GM06990 (cell line): ENCODE data around the gene ABCB9.

Source experiments
- DNase-seq: peaks from one replicate; pipeline ENCODE4 v3.0.0-alpha.2; 2011; ENCODE audit not compliant: insufficient read length; ENCODE audit errors: extremely low read depth
- H3K27me3 ChIP-seq: replicated peaks from 2 replicates; pipeline ENCODE4 v1.6.0; 2011; ENCODE audit warnings: low read length; ENCODE audit not compliant: control insufficient read depth, insufficient read depth
- H3K36me3 ChIP-seq: 2 replicates; pipeline ENCODE4 v1.5.1; 2011; ENCODE audit warnings: low read length; ENCODE audit not compliant: control insufficient read depth, insufficient read depth
- H3K4me3 ChIP-seq: replicated peaks from 2 replicates; pipeline ENCODE4 v1.5.1; 2011; ENCODE audit warnings: low read depth, mild to moderate bottlenecking, control low read depth, low read length
- CTCF ChIP-seq: IDR thresholded peaks from 2 replicates; pipeline ENCODE4 v1.5.1; 2011; ENCODE audit warnings: low read length, control low read depth, mild to moderate bottlenecking, inconsistent platforms; ENCODE audit not compliant: insufficient read depth, poor library complexity, severe bottlenecking

The ABCB9 gene

GRCh38 chr12:122989225-122989839 is 23.1 kb upstream of the ABCB9 start:
- TF ChIP-seq CTCF, result no peak
- no peaks in the 10 kb centered on the region; the same call in 1 of the 2 replicates for H3K27me3 ChIP-seq
- H3K36me3 ChIP-seq, result no peaks in the 10 kb centered on the region
- DNase-seq, result no peak
- no peak overlapping the region for H3K4me3 ChIP-seq

DNA sequence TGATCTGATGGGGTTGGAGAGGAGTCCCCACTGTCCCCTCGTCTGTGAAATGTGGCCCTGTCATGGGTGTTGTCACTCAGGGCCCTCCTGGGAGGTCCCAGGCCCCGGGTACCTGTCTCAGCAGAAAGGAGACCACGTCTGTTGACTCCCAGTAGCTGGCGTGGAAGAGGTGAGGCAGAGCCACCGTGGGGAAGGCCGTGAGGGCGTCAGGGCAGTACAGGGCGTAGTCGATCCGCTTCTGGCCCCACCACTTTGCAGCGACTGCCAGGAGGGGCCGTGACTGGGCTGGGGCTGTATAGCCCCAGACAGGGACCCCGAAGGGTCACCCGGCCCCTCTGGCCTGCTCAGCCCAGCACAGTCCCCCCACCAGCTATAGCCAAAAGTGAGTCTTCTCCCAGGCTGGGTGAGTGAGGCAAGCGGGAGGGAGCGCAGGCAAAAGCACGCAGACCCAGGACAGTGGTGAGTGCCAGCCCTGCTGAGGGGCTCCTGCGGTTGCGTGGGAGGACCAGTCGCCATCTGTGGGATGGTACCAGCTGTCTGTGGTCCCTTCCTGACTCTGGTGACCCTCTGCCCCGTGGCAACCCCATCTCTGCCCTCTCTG is 22.4 kb upstream of the ABCB9 start:
- Histone ChIP-seq H3K27me3 (no peaks in the 10 kb centered on the region; the same call in 1 of the 2 replicates), H3K4me3 (no peak overlapping the region), H3K36me3 (no peaks in the 10 kb centered on the region)
- no peak for DNase-seq
- no peak for TF ChIP-seq CTCF

DNA sequence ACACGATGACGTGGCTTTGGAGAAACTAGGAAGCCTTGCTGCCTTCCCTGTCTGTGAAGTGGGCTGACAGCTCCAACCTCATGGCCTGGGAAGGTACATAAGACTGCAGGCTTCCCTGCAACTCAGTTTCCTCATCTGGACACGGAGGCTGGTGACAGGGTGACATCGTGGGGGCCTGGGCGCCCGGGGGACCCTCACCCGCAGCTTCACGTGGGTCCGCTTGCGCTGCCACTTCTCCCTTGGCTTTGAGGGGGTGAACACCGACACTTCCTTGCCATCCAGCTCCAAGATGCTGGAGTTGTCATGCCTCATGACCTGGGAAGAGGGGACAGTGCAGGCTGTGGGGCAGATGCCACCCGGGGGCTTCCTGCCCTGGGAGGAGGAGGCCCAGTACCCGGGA is 21.8 kb upstream of the ABCB9 start:
- H3K36me3 ChIP-seq, result peaks cover 2% of the 10 kb centered on the region
- H3K27me3 ChIP-seq, result no peaks in the 10 kb centered on the region; the same call in 1 of the 2 replicates
- no peak for DNase-seq
- no peak overlapping the region for H3K4me3 ChIP-seq
- TF ChIP-seq CTCF, result no peak

GRCh38 chr12:122987086-122987951 is 21.1 kb upstream of the ABCB9 start:
- H3K27me3 ChIP-seq, result no peaks in the 10 kb centered on the region; the same call in 1 of the 2 replicates
- H3K36me3 ChIP-seq, result peaks cover 6% of the 10 kb centered on the region
- TF ChIP-seq CTCF, result no peak
- DNase-seq, result no peak
- no peak overlapping the region for H3K4me3 ChIP-seq

DNA sequence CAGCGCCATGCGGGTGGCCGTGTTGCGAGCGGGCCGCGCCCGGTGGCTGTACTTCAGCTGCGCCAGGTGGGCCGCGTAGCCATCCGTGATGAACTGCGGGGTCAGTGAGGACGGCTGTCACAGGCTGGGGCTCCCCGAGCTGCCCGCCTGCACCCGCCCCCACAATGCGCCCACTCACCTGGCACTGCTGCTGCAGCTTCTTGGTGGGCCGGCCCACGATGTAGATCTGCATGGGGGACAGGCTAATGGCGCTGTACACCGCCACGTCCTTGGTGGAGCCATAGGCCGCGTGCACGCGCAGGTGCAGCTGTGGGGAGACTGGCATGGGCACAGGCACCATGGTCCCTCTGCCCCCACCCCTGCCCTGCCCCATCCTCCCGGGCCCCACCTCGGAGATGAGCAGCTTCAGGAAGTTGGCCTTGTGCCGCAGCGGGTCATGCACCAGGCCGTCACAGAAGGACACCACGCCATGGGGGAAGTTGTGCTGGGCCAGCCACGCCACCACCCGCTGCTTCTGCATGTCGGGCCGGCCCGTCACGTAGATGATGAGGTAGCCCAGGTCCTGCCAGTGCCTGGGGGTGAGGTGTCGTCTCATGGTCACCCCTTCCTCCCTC is 20.1 kb upstream of the ABCB9 start:
- no peak for TF ChIP-seq CTCF
- Histone ChIP-seq H3K4me3 (no peak overlapping the region), H3K36me3 (peaks cover 8% of the 10 kb centered on the region), H3K27me3 (no peaks in the 10 kb centered on the region; the same call in 1 of the 2 replicates)
- no peak for DNase-seq
